Fibroblast of villous mesenchyme (primary cell): ENCODE measurements around the gene C2CD4C. TPM values are rescaled to one million over a fixed set of nuclear protein-coding genes. Genes with fewer than 3 reads are reported as not detected.
"Not testable (repeated sequence)": the region's sequence is repeated elsewhere in the genome, so short reads cannot be mapped to it uniquely, and the experiment has no call there.

Source experiments
- DNase-seq: peaks from one replicate; pipeline ENCODE4 v3.0.0-alpha.2; 2010; ENCODE audit warnings: low read depth
- H3K4me3 ChIP-seq: 2 replicates; pipeline ENCODE4 v1.5.1; 2011; ENCODE audit warnings: low read depth, mild to moderate bottlenecking, low read length
- CTCF ChIP-seq: IDR thresholded peaks from 2 replicates; pipeline ENCODE4 v1.5.1; 2012; ENCODE audit warnings: low read depth, mild to moderate bottlenecking, low read length; ENCODE audit not compliant: insufficient read depth
- total RNA-seq: library from RNA; depleted of rRNA; stranded (reverse); fragments of >200 nt; gene quantifications from 2 replicates; pipeline ENCODE4 v1.2.3, GENCODE V29; 2012

C2CD4C gene
- total RNA-seq, 1 donor, result not detected

- no peak for DNase-seq
- no peak for TF ChIP-seq CTCF
Observed at GRCh38 chr19:412356-413355, 3.7 kb upstream of the C2CD4C start.

GRCh38 chr19:411723-412355 lies 2.9 kb upstream of the C2CD4C start:
- no peak for DNase-seq
- no peak overlapping the region for H3K4me3 ChIP-seq
- no peak for TF ChIP-seq CTCF

More at GRCh38 chr19:412356-413355, 3.7 kb upstream of the C2CD4C start:
- no peak overlapping the region for H3K4me3 ChIP-seq

DNA sequence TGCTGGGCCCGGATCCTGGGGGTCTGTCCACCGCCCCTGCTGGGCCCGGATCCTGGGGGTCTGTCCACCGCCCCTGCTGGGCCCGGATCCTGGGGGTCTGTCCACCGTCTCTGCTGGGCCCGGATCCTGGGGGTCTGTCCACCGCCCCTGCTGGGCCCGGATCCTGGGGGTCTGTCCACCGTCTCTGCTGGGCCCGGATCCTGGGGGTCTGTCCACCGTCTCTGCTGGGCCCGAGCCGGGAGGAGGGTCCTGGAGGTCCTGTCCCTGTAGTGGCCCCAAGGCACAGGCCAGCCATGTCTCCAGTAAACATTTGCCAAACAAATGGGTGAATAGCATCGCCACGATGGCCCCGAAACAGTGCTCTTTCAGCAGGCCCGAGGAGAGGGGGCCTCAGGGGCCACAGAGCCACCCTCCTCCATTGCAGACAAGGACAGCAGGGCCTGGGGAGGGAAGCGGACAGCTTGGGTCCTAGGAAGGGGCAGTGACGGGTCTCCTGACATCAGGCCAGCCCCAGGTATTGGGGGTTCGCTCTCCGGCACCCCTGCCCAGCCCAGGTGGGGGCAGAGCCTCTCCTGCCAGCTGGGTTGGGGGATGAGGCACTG lies 2.3 kb upstream of the C2CD4C start:
- not testable (repeated sequence) for DNase-seq, H3K4me3 ChIP-seq

DNA sequence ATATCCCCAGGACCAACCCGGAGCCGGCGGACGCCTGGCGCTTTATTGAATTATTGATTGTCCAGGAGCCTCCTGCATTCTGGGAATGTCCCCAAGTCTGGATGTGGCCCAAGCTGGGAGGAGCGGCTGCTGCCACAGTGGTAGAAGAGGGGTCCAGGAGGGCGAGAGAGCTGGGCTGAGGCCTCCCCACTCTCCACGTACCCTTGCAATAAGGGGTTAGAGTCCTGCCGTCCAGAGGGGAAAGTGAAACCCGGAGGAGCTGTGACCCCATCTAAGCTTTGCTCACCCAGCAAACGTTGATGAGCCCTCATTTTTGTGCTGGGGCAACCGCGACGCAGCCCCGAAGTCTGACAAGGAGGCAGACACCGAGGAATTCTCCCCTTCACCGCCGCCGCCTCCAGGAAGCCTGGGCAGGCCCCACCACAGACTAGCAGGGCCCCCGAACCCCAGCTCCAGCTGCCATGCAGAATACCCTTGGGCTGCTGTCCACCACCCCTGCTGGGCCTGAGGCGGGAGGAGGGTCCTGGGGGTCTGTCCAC lies 1.4 kb upstream of the C2CD4C start:
- no peak for TF ChIP-seq CTCF
- DNase-seq, result no peak
- H3K4me3 ChIP-seq, result no peak overlapping the region

DNA sequence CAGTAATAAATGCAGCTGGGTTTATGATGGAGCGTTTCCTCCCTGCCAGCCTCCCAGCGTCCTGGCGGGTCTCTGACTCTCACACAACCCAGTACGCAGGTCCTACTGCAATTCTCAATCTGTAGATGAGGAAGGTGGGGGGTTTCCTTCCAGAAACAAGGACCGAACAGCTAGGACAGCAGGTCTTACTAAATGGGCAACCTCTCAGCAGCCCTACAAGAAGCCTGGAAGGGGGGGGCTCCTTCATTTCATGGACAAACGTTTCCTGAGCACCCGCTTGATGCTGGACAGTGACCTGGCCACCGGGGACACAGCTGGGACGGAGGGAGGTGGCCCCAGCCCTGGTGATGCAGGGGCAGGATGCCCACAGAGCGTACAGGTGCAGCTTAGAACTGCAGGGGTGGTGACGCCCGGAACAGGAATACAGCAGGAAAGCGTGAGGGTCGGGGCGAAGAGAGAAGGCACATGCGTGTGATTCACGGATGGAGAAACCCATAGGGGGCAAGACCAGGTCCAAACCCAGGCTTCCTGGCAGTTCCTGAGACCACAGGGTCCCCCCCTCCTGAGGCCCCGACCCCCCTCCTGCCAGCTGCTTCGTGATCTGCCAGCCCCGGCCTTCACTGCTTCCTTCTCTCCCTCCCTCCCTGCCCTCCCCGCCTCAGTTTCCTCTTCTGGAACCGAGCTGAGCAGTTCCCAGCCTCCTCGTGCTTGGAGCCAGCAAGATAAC lies 732 bp upstream of the C2CD4C start:
- no peak overlapping the region for H3K4me3 ChIP-seq
- DNase-seq, result no peak
- no peak for TF ChIP-seq CTCF

GRCh38 chr19:408441-408901 lies 476 bp downstream of the C2CD4C start:
- TF ChIP-seq CTCF, result no peak

More at GRCh38 chr19:408441-408901, 476 bp downstream of the C2CD4C start:
- no peak for DNase-seq
- H3K4me3 ChIP-seq, result peak overlapping the region; percentile 25
